ENCODE data around the gene SP6.

Gene SP6

GRCh38 chr17:47850692-47851573 is at the start of gene SP6:
SP6 (minus strand) TSS chr17:47851163; CDS start chr17:47848429, 2,734 bp downstream.
- peak; percentile 87 for DNase-seq (ENCODE audit: low spot score)

- DNase-seq (ENCODE audit: low spot score): no peak
Observed at GRCh38 chr17:47899643-47900042, 48.7 kb upstream of the SP6 start.

- DNase-seq (ENCODE audit: low spot score): no peak
Observed at GRCh38 chr17:47898241-47898640, 47.3 kb upstream of the SP6 start.

GRCh38 chr17:47897561-47897960 is 46.6 kb upstream of the SP6 start:
- DNase-seq (ENCODE audit: low spot score): no peak

GRCh38 chr17:47896672-47897490 is 45.9 kb upstream of the SP6 start:
- peak; percentile 42 for DNase-seq (ENCODE audit: low spot score)

GRCh38 chr17:47895856-47896671 is 45.1 kb upstream of the SP6 start, which contains the start of gene SP2:
SP2 (plus strand) TSS chr17:47896236; CDS start chr17:47896287, 51 bp downstream.
- DNase-seq (ENCODE audit: low spot score): peak; percentile 100

- DNase-seq (ENCODE audit: low spot score): peak; percentile 44
Observed at GRCh38 chr17:47895347-47895855, 44.4 kb upstream of the SP6 start.

GRCh38 chr17:47894498-47895346 is 43.8 kb upstream of the SP6 start:
- DNase-seq (ENCODE audit: low spot score): peak; percentile 15

- no peak for DNase-seq (ENCODE audit: low spot score)
Observed at GRCh38 chr17:47891545-47892088, 40.7 kb upstream of the SP6 start.

GRCh38 chr17:47889734-47890529 is 39.0 kb upstream of the SP6 start:
- DNase-seq (ENCODE audit: low spot score): peak; percentile 81

- DNase-seq (ENCODE audit: low spot score): no peak
Observed at GRCh38 chr17:47888293-47888692, 37.3 kb upstream of the SP6 start.

GRCh38 chr17:47884905-47885730 is 34.2 kb upstream of the SP6 start:
- no peak for DNase-seq (ENCODE audit: low spot score)

- DNase-seq (ENCODE audit: low spot score): no peak
Observed at GRCh38 chr17:47884427-47884740, 33.4 kb upstream of the SP6 start.

GRCh38 chr17:47883589-47884426 is 32.8 kb upstream of the SP6 start:
- no peak for DNase-seq (ENCODE audit: low spot score)

- DNase-seq (ENCODE audit: low spot score): no peak
Observed at GRCh38 chr17:47882695-47883588, 32.0 kb upstream of the SP6 start.

GRCh38 chr17:47882247-47882646 is 31.3 kb upstream of the SP6 start:
- DNase-seq (ENCODE audit: low spot score): no peak

Data from RKO (cell line).